OCI-LY7 (cell line): ENCODE results near the gene MYO9A. TPM values are rescaled to one million over a fixed set of nuclear protein-coding genes. Genes with fewer than 3 reads are reported as not detected.

Experiments used
- BruUV-seq: library from RNA; stranded (reverse); fragments of 400-500 nt; replicated peaks from 2 replicates; lab custom pipeline; 2021; lab: Mats Ljungman, UMichigan
- CTCF ChIA-PET: fragments of 300-600 bp; sonication (Branson Sonifier 250); formaldehyde crosslinking; loops from one replicate; lab custom pipeline; 2022; ENCODE audit warnings: antibody characterized with exemption; ENCODE audit not compliant: unreplicated experiment; lab: Charles Lee
- POLR2A ChIA-PET: fragments of 300-600 bp; sonication (Branson Sonifier 250); formaldehyde crosslinking; loops from one replicate; lab custom pipeline; 2022; ENCODE audit warnings: antibody characterized with exemption; lab: Charles Lee
- DNase-seq: peaks from one replicate; pipeline ENCODE4 v3.0.0-alpha.2; 2015; ENCODE audit warnings: low spot score
- H2AFZ ChIP-seq: fragments of 200-600 bp; sonication (generic), shearing (Covaris generic); 2 replicates; pipeline ENCODE4 v1.6.1; 2014; ENCODE audit warnings: mild to moderate bottlenecking, antibody characterized with exemption, low read length, moderate library complexity
- H3K27ac ChIP-seq: fragments of 200-600 bp; sonication (generic); 2 replicates; pipeline ENCODE4 v1.5.1; 2014; ENCODE audit warnings: mixed run types, low read depth, mild to moderate bottlenecking, moderate library complexity, low read length, inconsistent platforms; ENCODE audit not compliant: poor library complexity, severe bottlenecking
- H3K36me3 ChIP-seq: fragments of 200-600 bp; sonication (generic); 2 replicates; pipeline ENCODE4 v1.6.1; 2014; ENCODE audit warnings: mild to moderate bottlenecking, antibody characterized with exemption, low read length, moderate library complexity, mixed read lengths; ENCODE audit not compliant: insufficient read depth
- H3K4me1 ChIP-seq: fragments of 200-600 bp; sonication (generic); 2 replicates; pipeline ENCODE4 v1.5.1; 2014; ENCODE audit warnings: mild to moderate bottlenecking, low read length; ENCODE audit not compliant: insufficient read depth, poor library complexity, severe bottlenecking
- H3K4me2 ChIP-seq: fragments of 200-600 bp; sonication (generic); 2 replicates; pipeline ENCODE4 v1.6.1; 2014; ENCODE audit warnings: mild to moderate bottlenecking, low read length
- H3K4me3 ChIP-seq: fragments of 200-600 bp; sonication (generic); 2 replicates; pipeline ENCODE4 v1.5.1; 2014; ENCODE audit warnings: mild to moderate bottlenecking, low read depth, low read length; ENCODE audit not compliant: poor library complexity, severe bottlenecking
- H3K79me2 ChIP-seq: fragments of 200-600 bp; sonication (generic); 2 replicates; pipeline ENCODE4 v1.6.1; 2016; ENCODE audit warnings: low read depth, mild to moderate bottlenecking, low read length, moderate library complexity, mixed read lengths; ENCODE audit not compliant: insufficient read depth
- H3K9me2 ChIP-seq: fragments of 200-600 bp; sonication (generic); 2 replicates; pipeline ENCODE4 v1.6.1; 2016; ENCODE audit warnings: mild to moderate bottlenecking, low read length, mixed read lengths; ENCODE audit not compliant: insufficient read depth
- H3K9me3 ChIP-seq: fragments of 200-600 bp; sonication (generic); 2 replicates; pipeline ENCODE4 v1.6.1; 2014; ENCODE audit warnings: mild to moderate bottlenecking, mixed run types, low read length, mixed read lengths
- H4K20me1 ChIP-seq: fragments of 200-600 bp; sonication (generic); 2 replicates; pipeline ENCODE4 v1.6.1; 2014; ENCODE audit warnings: mild to moderate bottlenecking, antibody characterized with exemption, low read length, moderate library complexity, mixed read lengths; ENCODE audit not compliant: insufficient read depth
- CTCF ChIP-seq: fragments of 200-600 bp; sonication (generic); conservative IDR thresholded peaks from 2 replicates; pipeline ENCODE4 v1.5.1; 2014; ENCODE audit warnings: mild to moderate bottlenecking, antibody characterized with exemption, low read length, moderate library complexity, mixed read lengths
- EZH2phosphoT487 ChIP-seq: fragments of 200-600 bp; sonication (generic); IDR thresholded peaks from 2 replicates; pipeline ENCODE4 v1.6.1; 2018; ENCODE audit warnings: low read depth, borderline replicate concordance, mild to moderate bottlenecking, mixed run types, antibody characterized with exemption, low read length, moderate library complexity, mixed read lengths
- intact Hi-C: fragments of 100-400 bp; cut with micrococcal nuclease; formaldehyde crosslinking; loops from one replicate; pipeline ENCODE4 v1.10.0; 2022; ENCODE audit not compliant: unreplicated experiment
- total RNA-seq, 2 experiments: library from RNA; depleted of rRNA in 1 of 2; stranded (reverse); fragments of >200 nt in 1 of 2; shearing (Covaris generic) in 1 of 2; gene quantifications; 2 replicates each; pipeline ENCODE4 v1.2.3, GENCODE V29; 2014 to 2022

Gene MYO9A
- total RNA-seq, 2 experiments from 2014 or later = 26.4 to 125 TPM

GRCh38 chr15:72050700-72051099, 67.2 kb downstream of the MYO9A start:
- Histone ChIP-seq H4K20me1 (no peaks in the 10 kb centered on the region), H3K4me2 (no peak overlapping the region), H3K4me1 (peaks cover 43% of the 10 kb centered on the region), H3K4me3 (no peak overlapping the region), H3K27ac (peak overlapping the region; percentile 75), H3K9me3 (peaks cover 25% of the 10 kb centered on the region), H3K79me2 (peaks cover 16% of the 10 kb centered on the region), H3K9me2 (no peaks in the 10 kb centered on the region), H3K36me3 (peaks cover 42% of the 10 kb centered on the region), H2AFZ (no peak overlapping the region)
- DNase-seq = no peak
- ChIA-PET CTCF (no interaction called here), POLR2A (interaction anchor here (1.0 to 1.5 kb wide), 5 partner anchors 28 to 84 kb away, joined by 3 to 5 read pairs (median 3); no protein-coding TSS in a partner anchor)
- no peak for TF ChIP-seq CTCF
- no peak for TF ChIP-seq EZH2phosphoT487
- no TSS peak for BruUV-seq
- intact Hi-C loops = no loop called here

- Histone ChIP-seq H3K79me2 (peaks cover 8% of the 10 kb centered on the region), H3K27ac (no peak overlapping the region), H2AFZ (no peak overlapping the region), H3K36me3 (peaks cover 27% of the 10 kb centered on the region), H3K9me3 (peaks cover 15% of the 10 kb centered on the region), H3K4me1 (peaks cover 49% of the 10 kb centered on the region), H3K4me2 (no peak overlapping the region), H3K9me2 (no peaks in the 10 kb centered on the region), H4K20me1 (no peaks in the 10 kb centered on the region), H3K4me3 (no peak overlapping the region)
- no peak for DNase-seq
- POLR2A ChIA-PET = no interaction called here
- TF ChIP-seq EZH2phosphoT487 (no peak), CTCF (no peak)
- BruUV-seq = no TSS peak
- intact Hi-C loops = no loop called here
- CTCF ChIA-PET = no interaction called here
These were observed 70.9 kb downstream of the MYO9A start for GRCh38 chr15:72047020-72047419.

- no peak for DNase-seq
- no peaks in the 10 kb centered on the region for H3K9me3 ChIP-seq
- H3K4me3 ChIP-seq = no peak overlapping the region
- H3K79me2 ChIP-seq = peaks cover 16% of the 10 kb centered on the region
- H4K20me1 ChIP-seq = no peaks in the 10 kb centered on the region
- BruUV-seq = no TSS peak
- ChIA-PET CTCF (no interaction called here), POLR2A (interaction anchor here (0.5 to 0.9 kb wide), 3 partner anchors 34 to 327 kb away, joined by 3 to 4 read pairs (median 3); no protein-coding TSS in a partner anchor)
- no peaks in the 10 kb centered on the region for H3K9me2 ChIP-seq
- peaks cover 31% of the 10 kb centered on the region for H3K4me1 ChIP-seq
- TF ChIP-seq CTCF = no peak
- TF ChIP-seq EZH2phosphoT487 = no peak
- H2AFZ ChIP-seq = no peak overlapping the region
- no peak overlapping the region for H3K27ac ChIP-seq
- peaks cover 21% of the 10 kb centered on the region for H3K36me3 ChIP-seq
- no peak overlapping the region for H3K4me2 ChIP-seq
- intact Hi-C loops = loop anchor here (5.0 kb wide), 1 partner anchor 97 kb away; no protein-coding TSS in a partner anchor
These were observed 73.0 kb downstream of the MYO9A start for GRCh38 chr15:72044956-72045355.
